GM12878 (cell line): ENCODE results near the gene IMMT. TPM values are rescaled to one million over a fixed set of nuclear protein-coding genes. Genes with fewer than 3 reads are reported as not detected.

Experiments
- ATAC-seq: fragments of 200-7000 bp; cut with Tn5 transposase; 3 replicates; pipeline ENCODE4 v1.9.1; 2020; ENCODE audit warnings: mild to moderate bottlenecking, moderate library complexity
- BruUV-seq: library from RNA; stranded (reverse); fragments of 400-500 nt; replicated peaks from 2 replicates; lab custom pipeline; 2021; lab: Mats Ljungman, UMichigan
- CTCF ChIA-PET: fragments of 300-600 bp; sonication (Branson Sonifier 250); formaldehyde crosslinking; extraction: SDS; loops from one replicate; lab custom pipeline; 2021; ENCODE audit warnings: inconsistent platforms; lab: Yijun Ruan, JAX
- POLR2A ChIA-PET: fragments of 350-600 bp; formaldehyde crosslinking; extraction: SDS; loops from one replicate; lab custom pipeline; 2021; ENCODE audit warnings: inconsistent platforms; lab: Charles Lee
- RAD21 ChIA-PET: fragments of 300-600 bp; sonication (Branson Sonifier 250); formaldehyde crosslinking; loops from one replicate; lab custom pipeline; 2023; ENCODE audit warnings: antibody characterized with exemption; ENCODE audit not compliant: unreplicated experiment; lab: Charles Lee
- SMC1A ChIA-PET: fragments of 300-600 bp; sonication (Branson Sonifier 250); formaldehyde crosslinking; loops from one replicate; lab custom pipeline; 2023; ENCODE audit not compliant: unreplicated experiment, uncharacterized antibody; lab: Charles Lee
- DNase-seq: peaks from one replicate; pipeline ENCODE4 v3.0.0-alpha.2; 2011; ENCODE audit warnings: low read depth, low spot score
- FAIRE-seq: peaks from 3 replicates; lab custom pipeline; 2011; peaks lifted over from hg19 to GRCh38; lab: Jason Lieb, UNC
- H2AFZ ChIP-seq: 2 replicates; pipeline ENCODE4 v1.6.0; 2011; ENCODE audit warnings: low read depth, low read length, control low read depth; ENCODE audit not compliant: control insufficient read depth
- H3K27ac ChIP-seq: 2 replicates; pipeline ENCODE4 v1.5.1; 2011; ENCODE audit warnings: control low read depth; ENCODE audit not compliant: control insufficient read depth, insufficient read depth
- H3K27me3 ChIP-seq, 2 experiments: replicated peaks in 1 of 2; 2 replicates each; pipeline versions ENCODE4 v1.6.0 to v1.6.1; 2011; ENCODE audit warnings: low read length in 1 of 2; ENCODE audit not compliant: control insufficient read depth in 2 of 2, insufficient read depth in 2 of 2
- H3K36me3 ChIP-seq, 2 experiments: 2 replicates each; pipeline ENCODE4 v1.5.1; 2011; ENCODE audit warnings: low read length in 1 of 2; ENCODE audit not compliant: control insufficient read depth in 2 of 2, insufficient read depth in 2 of 2
- H3K4me1 ChIP-seq: 2 replicates; pipeline ENCODE4 v1.6.1; 2011; ENCODE audit warnings: mild to moderate bottlenecking, low read length, moderate library complexity, mixed read lengths; ENCODE audit not compliant: control insufficient read depth, insufficient read depth
- H3K4me2 ChIP-seq: 2 replicates; pipeline ENCODE4 v1.6.0; 2011; ENCODE audit warnings: control low read depth; ENCODE audit not compliant: control insufficient read depth, insufficient read depth
- H3K4me3 ChIP-seq: fragments of 200-600 bp; sonication (generic); 2 replicates; pipeline ENCODE4 v1.5.1; 2016
- H3K79me2 ChIP-seq: 2 replicates; pipeline ENCODE4 v1.6.0; 2011; ENCODE audit warnings: low read length; ENCODE audit not compliant: control insufficient read depth, insufficient read depth
- H3K9ac ChIP-seq: 2 replicates; pipeline ENCODE4 v1.8.0; 2011; ENCODE audit warnings: low read length, control low read depth, mixed read lengths; ENCODE audit not compliant: control insufficient read depth, insufficient read depth
- H3K9me3 ChIP-seq: replicated peaks from 3 replicates; pipeline ENCODE4 v1.5.1; 2011; ENCODE audit warnings: mild to moderate bottlenecking, low read length; ENCODE audit not compliant: control insufficient read depth, insufficient read depth
- H4K20me1 ChIP-seq: 2 replicates; pipeline ENCODE4 v1.6.0; 2011; ENCODE audit not compliant: control insufficient read depth, insufficient read depth
- BRCA1 ChIP-seq: IDR thresholded peaks from 2 replicates; pipeline ENCODE4 v1.6.1; 2011; ENCODE audit warnings: low read depth, low read length, improper control_type of control experiment
- CEBPZ ChIP-seq: fragments of 150-350 bp; IDR thresholded peaks from 2 replicates; pipeline ENCODE4 v1.6.1; 2016; ENCODE audit warnings: low read depth, low read length
- CREB1 ChIP-seq: IDR thresholded peaks from 2 replicates; pipeline ENCODE4 v1.6.1; 2012; ENCODE audit warnings: low read depth, mild to moderate bottlenecking, inconsistent platforms
- ETV6 ChIP-seq, 2 experiments: fragments of 450-650 bp in 1 of 2; IDR thresholded peaks in 1 of 2; conservative IDR thresholded peaks in 1 of 2; 2 replicates each; pipeline ENCODE4 v1.6.1; 2014; ENCODE audit warnings: antibody characterized with exemption in 1 of 2, borderline replicate concordance in 1 of 2, low read depth in 1 of 2, mild to moderate bottlenecking in 1 of 2, moderate library complexity in 1 of 2
- KLF5 ChIP-seq: fragments of 450-650 bp; IDR thresholded peaks from 2 replicates; pipeline ENCODE4 v1.6.1; 2014; ENCODE audit warnings: mild to moderate bottlenecking; ENCODE audit not compliant: partially characterized antibody
- MTA3 ChIP-seq: IDR thresholded peaks from 2 replicates; pipeline ENCODE4 v1.6.1; 2012; ENCODE audit warnings: low read length, inconsistent platforms, borderline replicate concordance
- NFIC ChIP-seq: IDR thresholded peaks from 2 replicates; pipeline ENCODE4 v1.6.1; 2012; ENCODE audit warnings: low read depth, mild to moderate bottlenecking, inconsistent platforms, low read length, moderate library complexity
- PAX5 ChIP-seq: IDR thresholded peaks from 2 replicates; pipeline ENCODE4 v1.6.1; 2011; ENCODE audit warnings: low read depth, low read length, borderline replicate concordance
- PRDM15 ChIP-seq: fragments of 450-650 bp; formaldehyde crosslinking; IDR thresholded peaks from 2 replicates; pipeline ENCODE4 v1.4.0; 2020; ENCODE audit warnings: mild to moderate bottlenecking, moderate library complexity
- RAD21 ChIP-seq: IDR thresholded peaks from 2 replicates; pipeline ENCODE4 v1.6.1; 2011; ENCODE audit warnings: mild to moderate bottlenecking, low read depth, low read length, moderate library complexity; ENCODE audit not compliant: insufficient read depth
- YBX1 ChIP-seq: fragments of 450-650 bp; IDR thresholded peaks from 2 replicates; pipeline ENCODE4 v1.6.1; 2016; ENCODE audit warnings: antibody characterized with exemption
- YY1 ChIP-seq: IDR thresholded peaks from 2 replicates; pipeline ENCODE4 v1.6.1; 2011; ENCODE audit warnings: low read depth, mild to moderate bottlenecking, low read length
- WGBS: methylation state at CpG from one replicate; pipeline ENCODE4 v1.1.6; 2016; ENCODE audit warnings: low lambda C conversion rate; ENCODE audit not compliant: insufficient replicate concordance, insufficient coverage; ENCODE audit errors: missing lambda C conversion rate; 5-methylcytosine and 5-hydroxymethylcytosine counted together
- in situ Hi-C: fragments of 300-500 bp; cut with MboI; formaldehyde crosslinking; loops from 9 replicates; pipeline ENCODE4 v1.14.3; 2018; ENCODE audit warnings: mixed read lengths
- intact Hi-C: fragments of 100-400 bp; cut with micrococcal nuclease; formaldehyde crosslinking; loops from one replicate; pipeline ENCODE4 v1.14.2; 2022; ENCODE audit not compliant: unreplicated experiment
- polyA plus RNA-seq, 11 experiments: library from polyadenylated mRNA; depleted of rRNA in 4 of 11; unstranded in 6 of 11; stranded (reverse) in 5 of 11; fragments of >200 nt; fragmentation: Nextera tagmentation in 4 of 11; fragmentation: Illumina TruSeq in 1 of 11; extraction: Ambion mirVana in 4 of 11; extraction: Trizol in 1 of 11; gene quantifications; 1 replicate in 1 of 11; 2 replicates in 10 of 11; pipeline versions ENCODE4 v1.2.1 to v1.2.3, GENCODE V29; 2011 to 2016; ENCODE audit warnings: inconsistent platforms in 2 of 11, missing spikeins in 2 of 11, low read depth in 1 of 11
- total RNA-seq, 4 experiments: library from RNA; depleted of rRNA in 3 of 4; stranded (reverse); fragments of >200 nt in 3 of 4; fragmentation: Illumina TruSeq in 1 of 4; extraction: Trizol in 1 of 4; gene quantifications; 2 replicates each; pipeline versions ENCODE4 v1.2.1 to v1.2.3, GENCODE V29; 2013 to 2021

Gene IMMT
- total and polyA plus RNA-seq, 10 of the 15 experiments (the other 5 are each of a cell fraction or from before 2014, with no cell fraction given): 78.4 to 149 (median 98.7) TPM

GRCh38 chr2:86221066-86221684 lies 25.9 kb upstream of the IMMT start (continued):
- TF ChIP-seq KLF5 (peak; percentile 33), RAD21 (peak; percentile 99)
- TF ChIP-seq, all 136 proteins: peak for 11

GRCh38 chr2:86219896-86220295 lies 24.6 kb upstream of the IMMT start:
- POLR2A ChIA-PET: interaction anchor here (1.5 kb wide), 1 partner anchor 20 kb away, joined by 3 read pairs; the partner anchor contains the start of gene MRPL35
- WGBS: 63% methylated on average over 5 of the region's 5 CpGs
- no peaks in the 10 kb centered on the region for H3K79me2 ChIP-seq
- no peak overlapping the region for H3K4me3 ChIP-seq
- DNase-seq (no peak), ATAC-seq (no peak), FAIRE-seq (no peak)
- H3K27ac ChIP-seq: no peak overlapping the region
- CTCF ChIA-PET: interaction anchor here (0.8 to 9.0 kb wide), 17 partner anchors 15 to 488 kb away, joined by 3 to 278 read pairs (median 8); no protein-coding TSS in a partner anchor
- in situ Hi-C loops: loop anchor here (5.0 kb wide), 2 partner anchors 77 to 142 kb away; no protein-coding TSS in a partner anchor
- RAD21 ChIA-PET: interaction anchor here (0.7 to 10.1 kb wide), 14 partner anchors 18 to 223 kb away, joined by 3 to 181 read pairs (median 6); no protein-coding TSS in a partner anchor
- H4K20me1 ChIP-seq: no peaks in the 10 kb centered on the region
- peaks cover 6% of the 10 kb centered on the region for H3K4me1 ChIP-seq
- no peaks in the 10 kb centered on the region for H3K27me3 ChIP-seq
- SMC1A ChIA-PET: interaction anchor here (1.5 to 7.1 kb wide), 12 partner anchors 13 to 149 kb away, joined by 3 to 178 read pairs (median 8); no protein-coding TSS in a partner anchor
- no peak overlapping the region for H2AFZ ChIP-seq
- H3K9ac ChIP-seq: no peak overlapping the region
- intact Hi-C loops: loop anchor here (10.0 kb wide), 1 partner anchor 225 kb away; the partner anchor contains the start of gene KDM3A
- no peak overlapping the region for H3K4me2 ChIP-seq
- no peaks in the 10 kb centered on the region for H3K36me3 ChIP-seq
- no TSS peak for BruUV-seq
- no peaks in the 10 kb centered on the region for H3K9me3 ChIP-seq
- TF ChIP-seq YBX1: no peak
- TF ChIP-seq PRDM15 (CRISPR knock-in tag): no peak
- TF ChIP-seq NFIC: no peak
- TF ChIP-seq YY1: no peak
- TF ChIP-seq PAX5: no peak
- TF ChIP-seq BRCA1: no peak
- TF ChIP-seq ETV6 (conservative IDR thresholded peaks at IDR 0.05 in 1 of 2, IDR thresholded peaks at IDR 0.05 in 1 of 2; ENCODE audit: borderline replicate concordance in 1 of 2, low read depth in 1 of 2): no peak
- TF ChIP-seq CREB1: no peak
- TF ChIP-seq CEBPZ: no peak
- no peak for TF ChIP-seq MTA3
